EH (cell line): ENCODE data around the gene PRSS2.

Source experiments
- DNase-seq: peaks from one replicate; pipeline ENCODE4 v3.0.0-alpha.2; 2015; ENCODE audit warnings: low read depth

The PRSS2 gene

GRCh38 chr7:142801601-142802295 lies 31.0 kb downstream of the PRSS2 start:
- DNase-seq, result no peak

GRCh38 chr7:142802301-142802700 lies 31.5 kb downstream of the PRSS2 start:
- DNase-seq, result no peak

GRCh38 chr7:142803901-142804300 lies 33.1 kb downstream of the PRSS2 start:
- DNase-seq, result no peak

GRCh38 chr7:142804728-142805207 lies 34.0 kb downstream of the PRSS2 start:
- DNase-seq, result no peak

- no peak for DNase-seq
Observed at GRCh38 chr7:142805350-142806021, 34.7 kb downstream of the PRSS2 start.

GRCh38 chr7:142806022-142806356 lies 35.2 kb downstream of the PRSS2 start:
- DNase-seq, result no peak

- no peak for DNase-seq
Observed at GRCh38 chr7:142806957-142807356, 36.2 kb downstream of the PRSS2 start.

GRCh38 chr7:142807855-142808460 lies 37.2 kb downstream of the PRSS2 start:
- DNase-seq, result peak; percentile 68

- DNase-seq, result no peak
Observed at GRCh38 chr7:142808461-142808801, 37.7 kb downstream of the PRSS2 start.

- peak; percentile 66 for DNase-seq
Observed at GRCh38 chr7:142808802-142809583, 38.2 kb downstream of the PRSS2 start.

GRCh38 chr7:142809671-142810070 lies 38.9 kb downstream of the PRSS2 start:
- no peak for DNase-seq

- DNase-seq, result peak; percentile 62
Observed at GRCh38 chr7:142811154-142811737, 40.5 kb downstream of the PRSS2 start.

- DNase-seq, result peak; percentile 60
Observed at GRCh38 chr7:142812437-142813215, 41.9 kb downstream of the PRSS2 start.

- peak; percentile 84 for DNase-seq
Observed at GRCh38 chr7:142813226-142813625, 42.5 kb downstream of the PRSS2 start.

- no peak for DNase-seq
Observed at GRCh38 chr7:142813699-142814098, 42.9 kb downstream of the PRSS2 start.

- DNase-seq, result no peak
Observed at GRCh38 chr7:142814451-142814850, 43.7 kb downstream of the PRSS2 start.

GRCh38 chr7:142815134-142815533 lies 44.4 kb downstream of the PRSS2 start:
- no peak for DNase-seq

GRCh38 chr7:142817506-142817905 lies 46.7 kb downstream of the PRSS2 start:
- peak; percentile 24 for DNase-seq

- DNase-seq, result no peak
Observed at GRCh38 chr7:142819530-142819929, 48.8 kb downstream of the PRSS2 start.

- no peak for DNase-seq
Observed at GRCh38 chr7:142822714-142823113, 51.9 kb downstream of the PRSS2 start.
